ENCODE measurements around the gene CDAN1.

GRCh38 chr15:42785569-42785968 is 48.6 kb upstream of the CDAN1 start:
- no peak for TF ChIP-seq CTCF (IDR thresholded peaks at IDR 0.05; ENCODE audit: poor library complexity, severe bottlenecking)
- TF ChIP-seq REST (IDR thresholded peaks at IDR 0.05; ENCODE audit: borderline replicate concordance) = no peak
- no peak for TF ChIP-seq MXI1 (conservative IDR thresholded peaks at IDR 0.05; ENCODE audit: poor library complexity, severe bottlenecking)
- TF ChIP-seq TAF1 (IDR thresholded peaks at IDR 0.05; ENCODE audit: low read depth) = no peak

All from neural cell (in vitro differentiated cells).